ENCODE measurements around the gene HEPHL1.
A peak's percentile ranks its signal among the peaks of the same experiment; 100 is the strongest.
"Not testable (repeated sequence)": the region's sequence is repeated elsewhere in the genome, so short reads cannot be mapped to it uniquely, and the experiment has no call there.

HEPHL1 gene

GRCh38 chr11:94089341-94089740 is 68.2 kb downstream of the HEPHL1 start:
- DNase-seq: no peak

GRCh38 chr11:94090401-94090800 is 69.2 kb downstream of the HEPHL1 start:
- no peak for DNase-seq

GRCh38 chr11:94091091-94091490 is 69.9 kb downstream of the HEPHL1 start:
- DNase-seq: no peak

- DNase-seq: no peak
These were observed 79.1 kb downstream of the HEPHL1 start for GRCh38 chr11:94100253-94100652.

GRCh38 chr11:94103471-94103870 is 82.3 kb downstream of the HEPHL1 start:
- DNase-seq: no peak

GRCh38 chr11:94104734-94105133 is 83.6 kb downstream of the HEPHL1 start:
- DNase-seq: no peak

- no peak for DNase-seq
These were observed 85.6 kb downstream of the HEPHL1 start for GRCh38 chr11:94106716-94107115.

GRCh38 chr11:94107363-94107762 is 86.2 kb downstream of the HEPHL1 start:
- DNase-seq: no peak

GRCh38 chr11:94111241-94111640 is 90.1 kb downstream of the HEPHL1 start:
- no peak for DNase-seq

GRCh38 chr11:94111660-94112059 is 90.5 kb downstream of the HEPHL1 start:
- no peak for DNase-seq

- no peak for DNase-seq
These were observed 91.2 kb downstream of the HEPHL1 start for GRCh38 chr11:94112206-94112953.

- no peak for DNase-seq
These were observed 96.0 kb downstream of the HEPHL1 start for GRCh38 chr11:94117197-94117574.

GRCh38 chr11:94117871-94118270 is 96.7 kb downstream of the HEPHL1 start:
- DNase-seq: no peak

GRCh38 chr11:94119676-94120075 is 98.5 kb downstream of the HEPHL1 start:
- not testable (repeated sequence) for DNase-seq

- DNase-seq: not testable (repeated sequence)
These were observed 99.4 kb downstream of the HEPHL1 start for GRCh38 chr11:94120516-94120915.

- no peak for DNase-seq
These were observed 99.8 kb downstream of the HEPHL1 start for GRCh38 chr11:94120946-94121345.

GRCh38 chr11:94125407-94126115 is 104.4 kb downstream of the HEPHL1 start:
- DNase-seq: no peak

- no peak for DNase-seq
These were observed 106.5 kb downstream of the HEPHL1 start for GRCh38 chr11:94127638-94128037.

GRCh38 chr11:94128291-94128745 is 107.2 kb downstream of the HEPHL1 start:
- DNase-seq: no peak

- peak; percentile 37 for DNase-seq
These were observed 107.8 kb downstream of the HEPHL1 start, which contains the start of gene PANX1 for GRCh38 chr11:94128746-94129511. Gene PANX1, plus strand, starts transcription at chr11:94128841. Its CDS starts 472 bp downstream, at chr11:94129313.

- no peak for DNase-seq
These were observed 108.6 kb downstream of the HEPHL1 start for GRCh38 chr11:94129512-94130297.

GRCh38 chr11:94130298-94131046 is 109.3 kb downstream of the HEPHL1 start:
- DNase-seq: no peak

All from NCI-H524 treated with DMSO at 0.1 percent for 48 hours (cell line).